Upper lobe of left lung (tissue), 6 donors: ENCODE results near the gene IL21R. TPM values are rescaled to one million over a fixed set of nuclear protein-coding genes. Genes with fewer than 3 reads are reported as not detected.

Source experiments
- ATAC-seq, 2 donors: fragments of 200-7000 bp; cut with Tn5 transposase; one replicate each; pipeline ENCODE4 v1.9.1; 2022; ENCODE audit warnings: mild to moderate bottlenecking in 2 of 2, moderate library complexity in 2 of 2; ENCODE audit not compliant: low FRiP score in 2 of 2
- DNase-seq, 2 donors: peaks; one replicate each; pipeline ENCODE4 v3.0.0-alpha.2; 2019 to 2020
- H3K27ac ChIP-seq, 4 donors: fragments of 200-600 bp; sonication (generic); one replicate each; pipeline ENCODE4 v1.5.1; 2016 to 2019
- H3K27me3 ChIP-seq, 4 donors: fragments of 200-600 bp; sonication (generic); one replicate each; pipeline ENCODE4 v1.5.1; 2017 to 2019
- H3K36me3 ChIP-seq, 4 donors: fragments of 200-600 bp; sonication (generic); one replicate each; pipeline ENCODE4 v1.5.1; 2016 to 2019
- H3K4me1 ChIP-seq, 4 donors: fragments of 200-600 bp; sonication (generic); one replicate each; pipeline ENCODE4 v1.5.1; 2018 to 2019
- H3K4me3 ChIP-seq, 4 donors: fragments of 200-600 bp; sonication (generic); one replicate each; pipeline ENCODE4 v1.5.1; 2017 to 2019; ENCODE audit warnings: mild to moderate bottlenecking in 2 of 4, moderate library complexity in 1 of 4
- H3K9me3 ChIP-seq, 4 donors: fragments of 200-600 bp; sonication (generic); one replicate each; pipeline ENCODE4 v1.5.1; 2018 to 2019
- CTCF ChIP-seq, 6 experiments: fragments of 450-650 bp in 4 of 6; fragments of 200-600 bp in 2 of 6; sonication (generic) in 2 of 6; IDR thresholded peaks; one replicate each; pipeline ENCODE4 v1.5.1; 2016 to 2019; ENCODE audit warnings: antibody characterized with exemption in 6 of 6
- EP300 ChIP-seq, 4 donors: sonication (generic); formaldehyde crosslinking; IDR thresholded peaks; one replicate each; pipeline ENCODE4 v1.5.1; 2017; ENCODE audit warnings: antibody characterized with exemption in 4 of 4, control low read depth in 2 of 4
- POLR2A ChIP-seq, 4 donors: fragments of 450-650 bp; IDR thresholded peaks; one replicate each; pipeline ENCODE4 v1.5.1; 2016 to 2017; ENCODE audit warnings: antibody characterized with exemption in 4 of 4, mild to moderate bottlenecking in 2 of 4
- POLR2AphosphoS5 ChIP-seq, 2 donors: sonication (generic); formaldehyde crosslinking; IDR thresholded peaks; one replicate each; pipeline ENCODE4 v1.5.1; 2017; ENCODE audit warnings: antibody characterized with exemption in 2 of 2
- WGBS, 2 donors: methylation state at CpG; one replicate each; pipeline ENCODE4 v1.1.5; 2017 to 2018; 5-methylcytosine and 5-hydroxymethylcytosine counted together
- total RNA-seq, 6 donors: library from RNA; depleted of rRNA in 4 of 6; stranded (reverse); fragments of >200 nt in 4 of 6; gene quantifications; one replicate each; pipeline versions ENCODE4 v1.1.0 to v1.2.1, GENCODE V29; 2016 to 2021
- donor health status: DM: no; HTN: no; CAD: no; lungs with moderate emphysema.
- donor health status: DM: no; HTN: yes; CAD: no; lungs with severe emphysema.

Gene IL21R
- total RNA-seq, 6 donors from 2014 or later: 2.0 to 10.1 (median 3.6) TPM

GRCh38 chr16:27359051-27359450, 42.9 kb upstream of the IL21R start:
- H3K9me3 ChIP-seq: no peaks in the 10 kb centered on the region
- TF ChIP-seq EP300 (IDR thresholded peaks at IDR 0.05): no peak
- peak; percentile 10 to 14 for TF ChIP-seq POLR2AphosphoS5 (IDR thresholded peaks at IDR 0.05)
- WGBS, 2 donors: 67 to 81% methylated on average over 4 of the region's 4 CpGs
- peak overlapping the region in 3 of 4 donors; percentile 4 to 65 (median 62) for H3K27ac ChIP-seq
- no peaks in the 10 kb centered on the region for H3K27me3 ChIP-seq
- ATAC-seq (no peak), DNase-seq (no peak)
- peaks cover 13 to 24% (median 16%) of the 10 kb centered on the region in 4 donors for H3K4me1 ChIP-seq
- no peak overlapping the region for H3K4me3 ChIP-seq
- peaks cover 40 to 100% (median 87%) of the 10 kb centered on the region in 4 donors for H3K36me3 ChIP-seq

DNA sequence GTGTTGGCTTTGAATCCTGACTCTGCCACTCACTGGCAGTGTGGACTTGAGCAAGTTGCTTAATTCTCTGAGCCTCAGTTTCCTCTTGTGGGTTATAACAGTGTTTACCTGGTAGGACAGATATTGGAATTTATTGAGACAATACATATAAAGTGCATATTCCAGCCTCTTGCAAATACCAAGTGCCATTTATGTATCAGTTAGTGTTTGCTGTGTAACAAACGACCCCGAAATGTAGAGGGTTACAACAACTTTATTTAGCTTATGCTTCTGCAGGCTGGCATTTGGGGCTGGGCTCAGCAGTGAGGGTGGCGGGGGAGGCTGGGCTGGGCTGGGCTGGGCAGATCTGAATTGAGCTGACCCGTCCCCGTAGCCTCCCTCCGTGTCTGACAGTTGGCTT, 42.4 kb upstream of the IL21R start:
- TF ChIP-seq CTCF (IDR thresholded peaks at IDR 0.05) (no peak), POLR2A (IDR thresholded peaks at IDR 0.05) (no peak), EP300 (IDR thresholded peaks at IDR 0.05) (no peak), POLR2AphosphoS5 (IDR thresholded peaks at IDR 0.05) (no peak)
- Histone ChIP-seq H3K4me3 (no peak overlapping the region), H3K36me3 (peaks cover 35 to 100% (median 84%) of the 10 kb centered on the region in 4 donors), H3K4me1 (peaks cover 16 to 30% (median 18%) of the 10 kb centered on the region in 4 donors), H3K9me3 (no peaks in the 10 kb centered on the region), H3K27ac (peak overlapping the region in 2 of 4 donors; percentile 62 to 65), H3K27me3 (no peaks in the 10 kb centered on the region)
- WGBS, 2 donors: 82 to 89% methylated on average over 6 of the region's 6 CpGs
- ATAC-seq (no peak), DNase-seq (no peak)

DNA sequence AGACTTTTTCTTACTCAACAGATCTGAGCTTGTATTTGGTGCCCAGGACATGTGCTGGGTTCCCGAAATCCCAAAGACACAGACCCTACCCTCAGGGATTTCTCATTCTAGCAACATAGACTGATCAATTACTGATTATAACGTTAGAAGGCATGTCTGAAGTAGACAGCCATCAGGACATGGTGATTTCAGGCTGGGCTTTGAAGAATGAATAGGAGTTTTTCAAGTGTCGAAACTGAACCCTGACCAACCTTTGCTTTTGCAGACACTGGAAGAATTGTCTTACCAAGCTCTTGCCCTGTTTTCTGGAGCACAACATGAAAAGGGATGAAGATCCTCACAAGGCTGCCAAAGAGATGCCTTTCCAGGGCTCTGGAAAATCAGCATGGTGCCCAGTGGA, 40.0 kb upstream of the IL21R start:
- Histone ChIP-seq H3K9me3 (no peaks in the 10 kb centered on the region), H3K4me1 (peaks cover 18 to 48% (median 21%) of the 10 kb centered on the region in 4 donors), H3K4me3 (no peak overlapping the region), H3K36me3 (peaks cover 28 to 80% (median 64%) of the 10 kb centered on the region in 4 donors), H3K27me3 (no peaks in the 10 kb centered on the region), H3K27ac (peak overlapping the region in 1 of 4 donors; percentile 19)
- TF ChIP-seq EP300 (IDR thresholded peaks at IDR 0.05): no peak
- no peak for TF ChIP-seq POLR2A (IDR thresholded peaks at IDR 0.05)
- no peak for TF ChIP-seq CTCF (IDR thresholded peaks at IDR 0.05)
- TF ChIP-seq POLR2AphosphoS5 (IDR thresholded peaks at IDR 0.05): no peak
- ATAC-seq: no peak
- no peak for DNase-seq
- WGBS, 2 donors: 96 to 98% methylated on average over 3 of the region's 3 CpGs

DNA sequence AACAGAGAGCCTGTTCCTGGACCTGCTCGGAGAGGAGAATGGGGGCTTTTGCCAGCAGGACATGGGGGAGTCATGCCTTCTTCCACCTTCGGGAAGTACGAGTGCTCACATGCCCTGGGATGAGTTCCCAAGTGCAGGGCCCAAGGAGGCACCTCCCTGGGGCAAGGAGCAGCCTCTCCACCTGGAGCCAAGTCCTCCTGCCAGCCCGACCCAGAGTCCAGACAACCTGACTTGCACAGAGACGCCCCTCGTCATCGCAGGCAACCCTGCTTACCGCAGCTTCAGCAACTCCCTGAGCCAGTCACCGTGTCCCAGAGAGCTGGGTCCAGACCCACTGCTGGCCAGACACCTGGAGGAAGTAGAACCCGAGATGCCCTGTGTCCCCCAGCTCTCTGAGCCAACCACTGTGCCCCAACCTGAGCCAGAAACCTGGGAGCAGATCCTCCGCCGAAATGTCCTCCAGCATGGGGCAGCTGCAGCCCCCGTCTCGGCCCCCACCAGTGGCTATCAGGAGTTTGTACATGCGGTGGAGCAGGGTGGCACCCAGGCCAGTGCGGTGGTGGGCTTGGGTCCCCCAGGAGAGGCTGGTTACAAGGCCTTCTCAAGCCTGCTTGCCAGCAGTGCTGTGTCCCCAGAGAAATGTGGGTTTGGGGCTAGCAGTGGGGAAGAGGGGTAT, 39.3 kb upstream of the IL21R start:
- no peaks in the 10 kb centered on the region for H3K27me3 ChIP-seq
- 84 to 96% methylated on average over 3 to 15 of the region's 16 CpGs for WGBS, 2 donors
- H3K9me3 ChIP-seq: no peaks in the 10 kb centered on the region
- TF ChIP-seq POLR2A (IDR thresholded peaks at IDR 0.05): no peak
- TF ChIP-seq CTCF (IDR thresholded peaks at IDR 0.05): no peak
- no peak for TF ChIP-seq EP300 (IDR thresholded peaks at IDR 0.05)
- no peak for TF ChIP-seq POLR2AphosphoS5 (IDR thresholded peaks at IDR 0.05)
- H3K4me3 ChIP-seq: no peak overlapping the region
- peaks cover 28 to 72% (median 59%) of the 10 kb centered on the region in 4 donors for H3K36me3 ChIP-seq
- no peak for ATAC-seq
- no peak for DNase-seq
- peaks cover 25 to 55% (median 28%) of the 10 kb centered on the region in 4 donors for H3K4me1 ChIP-seq
- H3K27ac ChIP-seq: peak overlapping the region in 2 of 4 donors; percentile 19 to 60

DNA sequence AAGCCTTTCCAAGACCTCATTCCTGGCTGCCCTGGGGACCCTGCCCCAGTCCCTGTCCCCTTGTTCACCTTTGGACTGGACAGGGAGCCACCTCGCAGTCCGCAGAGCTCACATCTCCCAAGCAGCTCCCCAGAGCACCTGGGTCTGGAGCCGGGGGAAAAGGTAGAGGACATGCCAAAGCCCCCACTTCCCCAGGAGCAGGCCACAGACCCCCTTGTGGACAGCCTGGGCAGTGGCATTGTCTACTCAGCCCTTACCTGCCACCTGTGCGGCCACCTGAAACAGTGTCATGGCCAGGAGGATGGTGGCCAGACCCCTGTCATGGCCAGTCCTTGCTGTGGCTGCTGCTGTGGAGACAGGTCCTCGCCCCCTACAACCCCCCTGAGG, 38.7 kb upstream of the IL21R start:
- ATAC-seq (no peak), DNase-seq (no peak)
- no peaks in the 10 kb centered on the region for H3K9me3 ChIP-seq
- peaks cover 26 to 67% (median 56%) of the 10 kb centered on the region in 4 donors for H3K36me3 ChIP-seq
- H3K27me3 ChIP-seq: no peaks in the 10 kb centered on the region
- 98% methylated on average over 5 of the region's 5 CpGs; no CpG with 5 or more reads in 1 of the 2 donors for WGBS, 2 donors
- no peak overlapping the region for H3K4me3 ChIP-seq
- TF ChIP-seq POLR2A (IDR thresholded peaks at IDR 0.05) (no peak), EP300 (IDR thresholded peaks at IDR 0.05) (no peak), POLR2AphosphoS5 (IDR thresholded peaks at IDR 0.05) (no peak), CTCF (IDR thresholded peaks at IDR 0.05) (no peak)
- peaks cover 30 to 60% (median 32%) of the 10 kb centered on the region in 4 donors for H3K4me1 ChIP-seq
- H3K27ac ChIP-seq: peak overlapping the region in 2 of 4 donors; percentile 19 to 60
